ENCODE data around the gene ZDHHC5. TPM values are rescaled to one million over a fixed set of nuclear protein-coding genes. Genes with fewer than 3 reads are reported as not detected.

ZDHHC5 gene
- total RNA-seq, 1 experiment from 2014 or later: 65.2 TPM

- Mint-ChIP-seq H3K4me3 (no peak overlapping the region), H3K4me1 (no peaks in the 10 kb centered on the region; a peak in 1 of 4 replicates), H3K36me3 (ENCODE audit: insufficient read depth in 1 of 3, low read depth in 3 of 3) (peaks cover 41 to 79% (median 66%) of the 10 kb centered on the region in 3 experiments; a peak in 6 of 7 replicates), H3K9me3 (no peaks in the 10 kb centered on the region), H3K27me3 (ENCODE audit: low read depth) (no peaks in the 10 kb centered on the region), H3K27ac (peak overlapping the region in 1 of 3 experiments; percentile 75; a peak in 3 of 7 replicates)
- no peaks in the 10 kb centered on the region for H3K23me2 ChIP-seq (ENCODE audit: insufficient read length, low read depth, low read length, poor library complexity, severe bottlenecking)
- no peak overlapping the region for H3K27ac ChIP-seq (ENCODE audit: insufficient read length, low read depth, low read length)
- H3K18ac ChIP-seq (ENCODE audit: insufficient read length, low read depth, low read length): no peak overlapping the region
- no peak overlapping the region for H2BK5ac ChIP-seq (ENCODE audit: insufficient read length, low read length)
- no peak overlapping the region for H2AFZ ChIP-seq (ENCODE audit: low read length)
- H3K4ac ChIP-seq (ENCODE audit: low read depth, low read length): no peak overlapping the region
- H4K8ac ChIP-seq (replicated peaks; ENCODE audit: insufficient read length, low read depth, low read length): no peak overlapping the region
- no peak overlapping the region for H2BK120ac ChIP-seq (ENCODE audit: low read depth, low read length, poor library complexity, severe bottlenecking)
- no peaks in the 10 kb centered on the region for H3K27me3 ChIP-seq (ENCODE audit: insufficient read depth, low read length)
- H3K9me3 ChIP-seq (ENCODE audit: control insufficient read depth, low read depth, low read length): no peaks in the 10 kb centered on the region
- H2BK15ac ChIP-seq (ENCODE audit: low read depth, low read length): no peak overlapping the region
- no peak overlapping the region for H2AK5ac ChIP-seq (ENCODE audit: insufficient read length, low read length)
- DNase-seq: no peak
- no peaks in the 10 kb centered on the region for H4K20me1 ChIP-seq (ENCODE audit: control insufficient read depth, insufficient read depth, insufficient read length)
- no peak overlapping the region for H3K4me2 ChIP-seq (ENCODE audit: insufficient read depth, insufficient read length, low read length)
- TF ChIP-seq CTCF (conservative IDR thresholded peaks at IDR 0.05): peak; percentile 38
- H3K79me2 ChIP-seq (ENCODE audit: insufficient read depth, low read length): no peaks in the 10 kb centered on the region
- H2BK12ac ChIP-seq (ENCODE audit: insufficient read length, low read depth, low read length): no peak overlapping the region
- no peak overlapping the region for H3K23ac ChIP-seq (ENCODE audit: insufficient read length, low read depth, low read length)
- no peaks in the 10 kb centered on the region for H3K4me1 ChIP-seq (ENCODE audit: insufficient read depth, low read length)
- H3K79me1 ChIP-seq (ENCODE audit: insufficient read depth, low read depth, low read length, poor library complexity, severe bottlenecking): no peaks in the 10 kb centered on the region
- no peak overlapping the region for H3K14ac ChIP-seq (ENCODE audit: insufficient read depth, low read length)
- H4K5ac ChIP-seq (ENCODE audit: insufficient read length, low read depth, low read length): no peak overlapping the region
- H3K9ac ChIP-seq (ENCODE audit: extremely low read depth, insufficient read length, low read length): no peak overlapping the region
- H3T11ph ChIP-seq (ENCODE audit: low read length): no peak overlapping the region
- H3K56ac ChIP-seq (ENCODE audit: insufficient read length, low read depth, low read length): no peak overlapping the region
- no peak overlapping the region for H4K91ac ChIP-seq (ENCODE audit: insufficient read length, low read depth, low read length)
- H2BK20ac ChIP-seq (ENCODE audit: low read depth, low read length, poor library complexity, severe bottlenecking): no peak overlapping the region
- WGBS (ENCODE audit: extremely low coverage, insufficient read length, low lambda C conversion rate): no CpG with 5 or more reads among the region's 3 CpGs
Measured at GRCh38 chr11:57700425-57700824, 32.5 kb downstream of the ZDHHC5 start.

Measured in H9 (cell line).